Activated CD4-positive, CD25-positive, alpha-beta regulatory T cell treated with anti-CD3 and anti-CD28 coated beads, Interleukin-2, amount 50 U/mL, for 72 hours (primary cell): ENCODE results near the gene FMN2.
"Not testable (repeated sequence)": the region's sequence is repeated elsewhere in the genome, so short reads cannot be mapped to it uniquely, and the experiment has no call there.

Experiments used
- DNase-seq: peaks from one replicate; pipeline ENCODE4 v3.0.0; 2021

FMN2 gene

DNA sequence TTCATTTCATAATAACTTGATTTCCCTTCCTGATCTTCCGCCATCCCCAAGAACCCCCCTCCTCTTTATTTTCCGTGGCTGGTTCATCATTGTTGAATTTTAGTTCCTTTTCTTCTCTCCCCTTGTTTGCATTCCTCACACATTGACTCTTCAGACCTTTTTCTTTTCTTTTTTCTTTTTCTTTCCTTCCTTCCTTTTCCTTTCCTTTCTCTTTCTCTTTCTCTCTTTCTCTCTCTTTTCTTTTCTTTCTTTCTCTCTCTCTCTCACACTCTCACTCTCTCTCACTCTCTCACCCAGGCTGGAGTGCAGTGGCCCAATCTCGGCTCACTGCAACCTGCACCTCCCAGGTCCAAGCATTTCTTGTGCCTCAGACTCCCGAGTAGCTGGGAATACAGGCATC lies 231.3 kb downstream of the FMN2 start:
- no peak for DNase-seq

DNA sequence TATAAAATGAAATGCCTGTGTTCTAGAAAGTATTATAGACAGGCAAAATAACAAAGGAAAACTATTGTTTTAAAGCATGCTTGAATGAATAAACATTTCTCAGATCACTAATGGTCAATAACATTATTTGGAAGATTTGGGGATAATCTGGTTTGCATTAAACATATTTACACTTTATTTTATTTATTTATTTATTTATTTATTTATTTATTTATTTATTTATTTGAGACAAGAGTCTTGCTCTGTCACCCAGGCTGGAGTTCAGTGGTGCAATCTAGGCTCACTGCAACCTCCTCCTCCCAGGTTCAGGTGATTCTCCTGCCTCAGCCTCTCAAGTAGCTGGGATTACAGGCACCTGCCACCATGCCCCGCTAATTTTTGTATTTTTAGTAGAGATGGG lies 236.7 kb downstream of the FMN2 start:
- not testable (repeated sequence) for DNase-seq

DNA sequence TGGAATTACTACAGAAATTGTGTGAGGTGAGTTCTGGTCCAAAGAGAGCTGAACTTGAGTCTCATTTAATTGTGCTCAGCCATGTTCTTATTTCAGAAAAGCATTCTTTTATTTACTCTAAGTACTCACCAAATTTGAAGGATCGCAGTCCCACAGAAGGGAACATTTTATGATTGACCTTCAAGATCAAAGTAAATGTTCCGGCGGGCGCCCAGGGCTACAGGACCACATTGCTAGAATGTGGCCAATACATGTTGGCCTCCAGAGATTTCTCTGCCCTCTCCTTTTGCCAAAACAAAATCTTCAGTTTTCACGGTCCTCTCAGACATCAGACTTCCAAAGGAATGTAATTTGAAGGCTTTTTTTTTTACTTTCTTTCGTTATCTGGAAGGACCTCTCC lies 237.8 kb downstream of the FMN2 start:
- no peak for DNase-seq

DNA sequence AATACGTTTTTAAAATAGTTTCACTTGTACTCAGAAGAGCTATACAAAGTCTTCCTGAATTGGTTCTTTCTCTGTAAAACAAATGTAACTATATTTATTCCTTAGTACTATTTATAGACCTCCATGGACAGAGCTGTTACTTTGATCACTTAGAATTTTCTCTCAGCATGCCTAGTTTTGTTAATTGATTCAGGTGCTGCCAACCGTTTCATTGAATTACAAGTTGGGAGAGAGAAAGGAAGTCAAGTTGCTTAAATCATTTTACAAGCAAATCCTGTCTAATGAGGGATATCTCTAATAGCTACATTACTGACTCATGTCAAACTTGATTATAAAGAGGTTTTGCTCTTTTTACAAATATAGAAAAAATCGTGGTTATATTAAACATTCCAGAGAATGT lies 241.0 kb downstream of the FMN2 start:
- DNase-seq, result no peak

DNA sequence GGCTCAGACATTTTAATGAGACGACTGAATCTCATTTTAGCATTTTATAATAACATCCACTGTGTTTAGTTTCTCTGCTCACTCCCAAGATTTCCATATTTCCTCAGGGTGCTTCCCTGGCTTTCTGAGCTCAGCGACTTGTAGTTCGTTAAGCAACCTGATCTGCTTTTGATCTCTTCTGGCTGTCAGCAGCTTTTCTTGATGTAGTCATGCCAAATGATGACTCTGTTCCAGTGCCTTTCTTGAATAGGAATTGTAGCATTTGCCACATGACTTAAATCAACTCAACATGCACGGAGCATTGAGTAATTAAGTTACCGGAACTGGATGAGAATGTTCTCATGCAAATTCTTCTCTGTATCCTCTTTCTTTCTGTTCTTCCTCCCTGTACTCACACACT lies 246.1 kb downstream of the FMN2 start:
- no peak for DNase-seq

DNA sequence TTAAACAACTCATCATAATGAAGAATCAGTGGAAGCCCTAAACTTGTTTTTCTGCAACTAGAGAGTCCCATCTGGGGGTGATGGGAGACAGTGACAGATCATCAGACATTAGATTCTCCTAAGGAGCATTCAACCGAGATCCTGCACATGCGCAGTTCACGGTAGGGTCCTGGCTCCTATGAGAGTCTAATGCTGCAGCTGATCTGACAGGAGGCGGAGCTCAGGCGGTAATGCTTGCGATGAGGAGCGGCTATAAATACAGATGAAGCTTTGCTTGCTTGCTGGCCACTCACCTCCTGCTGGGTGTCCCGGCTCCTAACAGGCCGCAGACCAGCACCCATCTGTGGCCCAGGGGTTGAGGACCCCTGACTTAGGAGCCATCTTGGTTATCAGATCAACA lies 247.2 kb downstream of the FMN2 start:
- no peak for DNase-seq

DNA sequence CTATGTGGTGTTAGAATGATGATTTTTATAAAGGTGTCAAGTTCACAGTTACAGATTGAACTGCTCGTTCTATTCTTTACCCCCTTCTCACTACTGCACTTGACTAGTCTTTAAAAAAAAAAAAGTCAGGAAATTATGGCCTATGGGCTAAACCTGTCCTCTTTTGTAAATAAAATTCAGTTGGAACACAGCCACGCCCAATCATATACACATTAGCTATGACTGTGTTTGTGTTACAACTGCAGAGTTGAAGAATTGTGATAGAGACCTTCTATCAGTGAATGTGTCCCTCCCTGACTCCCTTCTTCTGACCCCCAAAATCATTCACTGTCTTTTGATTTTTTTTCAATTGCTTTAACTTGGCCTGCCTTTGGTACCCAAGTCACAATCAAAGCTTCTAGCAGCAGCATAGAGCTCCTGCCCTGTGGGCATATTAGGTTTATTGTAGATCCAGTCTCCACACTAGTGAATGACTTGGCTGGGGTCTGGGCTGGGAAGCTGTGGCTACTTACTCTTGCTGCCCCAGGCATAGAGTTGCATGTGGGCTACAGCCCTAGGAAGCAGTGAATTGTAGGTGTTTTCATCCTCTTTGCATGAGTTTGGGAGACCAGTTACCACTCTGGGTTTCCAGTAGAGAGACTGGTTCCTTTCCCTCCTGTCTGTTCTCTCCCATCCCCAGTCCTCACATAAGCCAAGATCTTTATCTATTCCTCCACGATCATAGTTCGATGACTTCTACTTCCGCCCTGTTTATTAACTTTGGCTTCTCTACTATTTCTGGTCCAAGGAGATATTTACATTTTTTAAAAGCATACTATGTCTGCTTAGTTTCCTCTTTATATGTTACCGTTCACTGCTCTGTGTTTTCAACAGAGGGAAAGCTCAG lies 249.9 kb downstream of the FMN2 start:
- DNase-seq, result no peak

DNA sequence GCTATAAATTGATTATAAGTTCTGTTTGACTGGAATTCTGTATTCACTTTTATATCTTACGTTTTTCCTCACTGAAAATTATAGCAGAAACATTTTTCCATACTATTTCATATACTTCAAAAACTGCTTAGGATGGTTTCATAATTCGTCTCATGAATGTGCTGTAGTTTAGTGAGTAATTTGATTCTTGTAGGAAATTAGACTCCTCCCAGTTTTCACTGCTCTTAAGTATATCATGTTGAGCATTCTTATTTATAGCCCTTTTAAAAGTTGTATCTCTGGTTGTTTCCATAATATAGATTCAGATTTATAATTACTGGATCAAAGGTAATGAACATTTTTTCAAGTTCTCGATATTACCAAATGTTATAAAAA lies 250.6 kb downstream of the FMN2 start:
- no peak for DNase-seq

DNA sequence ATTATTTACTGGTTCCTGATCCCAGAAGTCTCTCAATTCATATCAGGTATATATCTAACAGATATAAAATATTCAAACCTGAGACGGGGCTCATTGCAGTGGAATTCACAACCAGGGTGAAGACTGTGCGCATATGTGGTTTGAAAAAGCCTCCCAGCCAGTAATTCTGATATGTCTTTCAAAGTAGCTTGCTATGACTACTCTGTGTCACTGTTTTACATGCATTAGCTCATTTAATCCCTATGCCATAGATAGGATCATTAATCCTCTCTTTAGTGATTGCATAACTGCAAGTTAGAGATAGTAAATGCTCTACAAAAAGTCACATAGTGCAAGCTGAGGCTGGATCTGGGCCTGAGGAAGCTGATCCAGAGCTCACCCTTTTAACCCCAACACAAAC lies 251.4 kb downstream of the FMN2 start:
- no peak for DNase-seq

DNA sequence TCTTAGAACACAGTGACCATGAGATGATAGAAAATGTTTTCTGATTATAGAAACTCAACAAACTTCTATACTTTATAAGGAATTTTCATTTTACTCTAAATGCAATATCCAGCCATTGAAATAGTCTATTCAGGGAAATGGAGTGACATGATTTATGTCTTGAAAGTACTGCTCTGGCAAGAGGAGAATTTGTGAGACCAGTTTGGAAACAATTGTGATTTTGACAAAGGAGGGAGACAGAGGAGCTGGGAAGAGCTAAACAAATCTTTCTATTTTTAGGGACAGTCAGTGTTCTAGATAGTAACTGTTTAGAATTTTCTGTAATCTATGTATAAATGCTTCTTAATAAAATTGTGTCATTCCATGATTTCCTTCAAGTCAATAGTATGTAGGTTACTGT lies 252.3 kb downstream of the FMN2 start:
- DNase-seq, result no peak

DNA sequence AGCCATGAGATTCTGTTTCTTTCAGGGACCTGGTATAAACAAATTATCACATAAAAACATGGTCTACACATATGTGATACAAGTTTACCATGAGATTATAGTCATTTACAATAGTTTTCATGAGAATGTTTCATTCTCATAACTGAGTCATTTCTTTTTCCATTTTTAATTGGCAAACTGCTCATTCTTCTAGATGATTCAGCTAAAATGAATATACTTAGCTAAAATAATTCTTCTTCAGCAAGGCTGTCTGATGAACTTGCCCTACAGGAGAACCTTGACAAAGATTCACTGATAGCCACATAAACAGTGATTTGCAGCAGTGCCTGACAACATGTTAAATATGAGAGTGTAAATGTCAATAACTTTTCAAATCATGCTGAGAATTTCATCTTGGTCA lies 253.2 kb downstream of the FMN2 start:
- DNase-seq, result no peak

DNA sequence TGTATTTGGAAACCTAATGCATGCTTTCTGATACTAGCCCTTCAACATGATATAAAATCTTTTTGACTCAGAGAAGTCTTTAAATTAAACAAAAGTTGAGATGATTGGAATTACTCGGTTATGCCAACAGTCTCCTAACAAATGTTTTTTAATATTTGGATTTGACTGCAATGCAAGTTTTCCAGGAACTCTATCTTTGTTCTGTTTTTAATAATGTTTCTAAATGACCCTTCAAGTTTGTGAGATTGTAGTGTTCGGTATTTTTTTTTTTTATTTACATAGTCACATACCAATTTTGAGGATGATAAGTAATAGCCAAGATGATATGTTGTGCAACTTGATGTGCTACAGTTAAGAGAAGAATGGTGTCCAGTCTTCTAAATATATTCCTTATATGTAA lies 258.0 kb downstream of the FMN2 start:
- no peak for DNase-seq

DNA sequence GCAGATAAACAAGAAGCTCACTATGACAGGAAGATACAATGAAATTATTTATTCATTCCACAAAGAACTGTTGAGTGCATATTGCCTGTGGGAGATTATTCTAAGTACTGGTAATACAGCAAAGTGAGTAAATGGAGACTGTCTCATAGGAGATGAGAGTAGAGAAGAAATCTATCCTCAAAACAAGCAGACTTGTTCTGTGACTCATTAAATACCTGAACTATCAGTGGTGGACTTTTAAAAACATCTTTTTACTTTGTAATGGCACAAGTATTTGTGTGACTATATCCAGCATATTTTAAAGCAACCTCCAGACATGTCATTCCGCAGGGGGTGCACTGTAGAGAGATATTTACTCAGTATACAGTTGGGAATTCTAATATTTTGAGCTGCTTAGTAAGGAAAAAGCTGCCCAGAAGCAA lies 259.2 kb downstream of the FMN2 start:
- no peak for DNase-seq

DNA sequence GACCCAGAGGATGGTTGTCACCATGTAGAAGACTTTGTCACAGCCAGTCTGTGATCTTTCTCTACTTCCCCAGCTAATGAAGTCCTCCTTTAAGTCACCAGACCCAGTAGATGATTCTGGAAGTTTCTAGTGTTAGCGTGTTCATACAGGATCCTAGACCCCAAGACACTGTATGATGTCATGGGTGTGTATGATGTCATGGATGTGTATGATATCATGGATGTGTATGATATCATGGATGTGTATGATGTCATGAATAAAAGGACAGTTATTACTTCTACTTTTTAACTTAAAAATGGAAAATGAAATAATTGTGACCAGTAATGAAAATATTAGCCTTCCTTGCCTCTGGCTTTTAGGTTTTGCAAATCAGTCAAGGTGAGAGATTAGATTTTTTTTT lies 260.0 kb downstream of the FMN2 start:
- DNase-seq, result no peak

DNA sequence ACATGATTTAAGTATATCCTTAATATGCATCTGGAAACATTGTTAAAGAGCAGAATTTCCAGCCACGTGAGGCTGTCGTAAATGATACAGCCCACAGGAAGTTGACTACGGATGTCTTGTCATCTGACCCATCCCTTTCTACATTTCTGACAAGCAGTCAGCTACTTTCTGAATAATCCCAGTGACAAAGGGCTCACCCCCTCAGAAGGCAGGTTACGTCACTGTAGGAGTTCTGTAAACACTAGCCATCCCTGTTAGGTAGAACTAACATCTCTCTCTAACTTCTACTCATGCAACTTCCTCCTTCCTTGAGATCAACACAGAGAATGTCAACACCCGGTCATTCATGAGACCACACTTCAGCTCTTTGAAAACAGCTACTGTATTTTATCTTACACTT lies 261.1 kb downstream of the FMN2 start:
- no peak for DNase-seq

DNA sequence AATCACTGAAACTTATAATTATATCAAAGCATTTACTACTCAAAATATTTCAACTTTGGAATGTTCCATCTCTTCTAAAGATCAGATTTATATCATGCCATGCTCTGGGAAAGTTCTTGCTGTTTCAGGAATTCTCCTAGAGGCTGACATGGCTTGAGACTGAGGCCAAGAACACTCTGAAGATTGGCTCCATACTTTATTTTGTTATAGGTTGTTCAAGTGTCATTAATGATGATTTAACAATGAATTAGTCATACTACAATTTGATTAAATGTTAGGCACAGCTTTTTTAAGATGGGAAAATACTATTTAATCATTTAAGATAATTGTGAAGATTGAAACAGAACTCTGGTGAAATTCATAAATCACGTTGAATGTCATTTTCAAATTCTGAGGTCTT lies 264.9 kb downstream of the FMN2 start:
- DNase-seq, result no peak

DNA sequence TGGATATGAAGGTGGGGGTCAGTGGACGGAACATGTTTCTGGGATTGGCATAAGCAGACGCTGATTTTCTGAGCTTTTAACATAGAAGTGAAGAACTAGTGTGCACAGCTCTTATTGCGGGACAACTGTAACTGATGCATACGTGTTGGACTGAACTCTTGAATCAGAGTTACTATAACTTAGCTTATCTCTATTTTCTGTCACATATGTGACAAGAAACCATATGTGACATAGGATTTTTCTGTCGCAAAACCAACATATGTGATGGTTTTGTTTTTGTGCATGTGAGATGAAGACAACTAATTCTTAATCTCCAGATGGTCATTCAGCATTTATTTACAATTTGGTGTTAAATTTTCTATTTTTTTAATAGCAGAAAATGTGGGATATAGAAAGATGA lies 270.4 kb downstream of the FMN2 start:
- no peak for DNase-seq

DNA sequence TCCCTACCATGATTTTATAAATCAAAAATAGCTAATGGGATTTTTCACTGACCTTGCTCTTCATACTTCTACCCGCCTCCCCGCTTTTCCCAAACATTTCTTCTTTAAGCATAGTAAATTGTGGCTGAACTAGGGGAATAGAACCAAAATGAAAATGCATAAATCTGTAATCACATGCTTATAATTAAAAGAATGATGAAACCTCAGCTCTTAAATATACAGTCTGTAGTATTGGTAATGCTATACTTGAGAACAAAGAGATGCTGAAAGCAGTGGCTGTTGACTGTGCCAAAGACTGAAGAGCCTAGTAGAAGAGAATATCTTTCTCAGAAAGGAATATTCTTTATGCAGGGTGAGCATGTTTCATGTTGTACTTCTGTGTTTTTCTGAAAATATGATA lies 271.1 kb downstream of the FMN2 start:
- no peak for DNase-seq

DNA sequence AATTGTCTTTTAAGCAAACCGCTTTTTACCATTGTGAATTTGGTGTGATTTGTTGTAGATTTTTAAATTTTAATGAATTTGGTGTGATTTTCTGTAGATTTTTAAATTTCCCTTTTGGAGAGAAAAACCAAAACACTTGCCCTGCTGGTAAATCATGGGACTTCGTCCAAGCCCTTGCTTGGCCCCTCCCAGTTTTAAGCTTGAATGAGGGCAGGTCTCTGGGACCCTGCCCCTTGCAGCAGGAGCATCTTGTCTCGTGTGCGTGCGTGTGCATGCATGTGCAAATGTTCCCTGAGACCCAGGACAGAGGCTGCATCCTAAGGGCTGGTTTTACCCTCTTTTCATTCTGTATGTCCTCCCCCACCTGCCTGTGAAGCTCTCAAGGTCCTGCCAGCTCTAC lies 271.6 kb downstream of the FMN2 start:
- DNase-seq, result no peak

DNA sequence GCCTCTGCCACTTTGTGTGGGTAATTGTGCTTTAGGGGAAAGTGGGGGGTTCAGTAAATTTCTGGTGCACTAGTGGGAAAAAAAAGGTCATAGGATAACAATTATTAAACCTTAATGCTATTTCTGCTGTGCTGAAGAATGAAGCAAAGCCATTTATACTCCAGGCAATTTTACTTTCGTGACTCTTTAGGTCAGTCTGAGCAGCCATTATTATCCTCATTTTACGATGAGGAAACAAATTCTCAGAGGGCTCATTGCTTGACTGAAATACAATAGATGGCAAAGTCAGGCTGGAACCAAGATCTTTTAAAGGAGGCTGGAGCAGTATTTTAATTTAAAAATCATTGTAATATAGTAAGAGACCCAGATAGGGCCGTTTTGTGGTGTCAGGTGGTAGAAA lies 272.2 kb downstream of the FMN2 start:
- no peak for DNase-seq

DNA sequence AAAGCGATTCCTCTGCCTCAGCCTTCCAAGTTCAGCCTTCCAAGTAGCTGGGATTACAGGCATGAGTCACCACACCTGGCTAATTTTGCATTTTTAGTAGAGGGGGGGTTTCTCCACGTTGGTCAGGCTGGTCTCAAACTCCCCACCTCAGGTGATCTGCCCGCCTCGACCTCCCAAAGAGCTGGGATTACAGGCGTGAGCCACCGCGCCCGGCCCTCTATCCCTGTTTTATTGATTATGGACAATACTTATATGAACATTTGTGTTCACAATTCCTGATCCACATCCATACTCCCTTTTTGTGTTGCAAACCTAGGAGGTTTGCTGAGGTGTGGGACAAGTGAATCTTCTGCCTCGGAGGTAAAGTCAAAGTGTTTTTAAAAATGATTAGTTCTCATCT lies 275.0 kb downstream of the FMN2 start:
- DNase-seq, result no peak

DNA sequence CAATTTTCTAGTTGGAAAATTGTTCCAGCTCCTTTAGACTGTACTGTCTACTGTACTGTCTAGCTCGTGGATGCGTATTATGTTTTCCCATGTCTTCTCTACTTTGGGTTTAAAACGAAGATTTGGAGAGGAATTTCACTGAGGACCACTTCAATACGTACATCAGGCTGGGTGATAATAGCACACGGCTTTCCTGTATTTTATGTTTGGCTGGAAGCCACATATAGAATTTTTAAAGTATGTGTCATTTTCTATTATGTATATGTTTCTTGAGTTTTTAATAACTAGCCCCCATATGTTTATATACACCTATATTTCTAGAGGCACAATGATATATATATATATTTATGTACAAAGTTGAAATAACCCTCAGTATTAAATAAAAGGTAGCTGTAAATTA lies 293.9 kb downstream of the FMN2 start:
- no peak for DNase-seq

DNA sequence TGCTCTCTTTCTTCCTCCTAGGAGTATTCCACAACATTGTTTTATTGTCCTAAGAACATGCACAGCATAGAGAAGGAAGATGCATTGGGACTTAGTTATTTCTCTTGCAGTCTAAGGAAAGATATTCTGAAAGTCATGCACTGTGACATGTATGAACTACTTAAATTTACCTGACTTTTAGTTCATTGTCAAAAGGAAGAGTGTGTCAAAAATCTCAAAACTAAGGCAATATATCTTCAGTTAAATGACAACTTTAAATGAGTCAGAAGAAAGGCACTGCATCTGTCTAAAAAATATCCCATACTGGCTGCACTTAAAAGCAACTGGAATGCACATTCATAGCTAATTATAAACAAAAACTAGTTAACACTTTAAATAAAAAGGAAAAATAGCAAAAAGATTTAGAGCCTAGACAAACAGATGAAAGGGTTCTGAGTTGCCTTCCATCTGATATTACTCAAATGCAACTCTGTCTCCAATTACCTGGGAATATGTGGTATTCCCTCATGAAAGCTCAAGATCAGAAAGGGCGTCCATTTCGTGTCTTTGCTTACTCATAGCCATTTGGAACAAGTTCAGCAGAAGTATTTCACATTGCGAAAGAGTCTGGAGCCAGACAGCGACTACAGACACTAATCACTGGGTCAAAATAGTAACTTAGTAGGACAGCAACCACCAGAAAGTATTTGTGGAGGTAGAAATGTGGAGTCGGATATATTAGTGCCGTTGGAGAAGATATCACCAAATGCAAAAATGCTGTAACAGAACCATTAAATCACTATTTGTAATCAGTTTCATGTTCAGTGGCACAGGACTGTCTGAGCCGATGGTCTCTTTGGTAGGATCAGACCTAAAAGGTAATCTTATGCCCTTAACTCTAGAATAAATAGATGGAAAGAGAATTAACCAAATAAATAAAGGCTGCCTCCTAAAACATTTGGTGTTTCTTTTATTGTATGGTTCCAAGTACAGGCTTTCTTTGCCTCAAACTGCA lies 294.6 kb downstream of the FMN2 start:
- no peak for DNase-seq

DNA sequence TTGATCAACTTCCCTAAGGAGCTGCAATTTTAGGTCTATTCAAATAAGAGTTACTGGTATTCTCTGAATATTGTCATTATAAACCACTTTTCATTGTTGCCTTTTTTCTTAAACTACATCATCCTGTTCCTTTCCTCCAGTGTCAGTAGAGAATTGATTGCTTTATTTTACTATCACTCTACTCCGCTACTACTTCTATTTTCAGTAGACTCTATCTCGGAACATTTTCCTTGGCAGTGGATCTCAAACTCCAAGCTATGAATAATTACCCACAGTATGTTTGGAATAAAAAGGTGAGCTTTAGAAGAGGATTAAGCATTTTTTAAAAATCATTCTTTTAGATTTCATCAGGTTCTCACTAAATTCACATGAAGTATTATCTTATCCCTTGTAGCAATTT lies 295.4 kb downstream of the FMN2 start:
- DNase-seq, result no peak
